ENCODE data around the gene TMEM258.

TMEM258 gene

GRCh38 chr11:61828629-61829407, 36.4 kb upstream of the TMEM258 start:
- H2BK12ac ChIP-seq (ENCODE audit: low read length) = no peak overlapping the region
- H2AFZ ChIP-seq (ENCODE audit: low read length) = peak overlapping the region; percentile 78
- H2AK5ac ChIP-seq (ENCODE audit: low read depth, low read length) = peak overlapping the region; percentile 100
- peaks cover 12% of the 10 kb centered on the region for H3K79me1 ChIP-seq (ENCODE audit: low read depth, low read length)
- H4K91ac ChIP-seq (ENCODE audit: low read depth, low read length, poor library complexity) = peak overlapping the region; percentile 98
- peak overlapping the region; percentile 95 for H3K14ac ChIP-seq (ENCODE audit: low read length)
- peak overlapping the region; percentile 100 for H2BK5ac ChIP-seq (ENCODE audit: low read length)
- no peaks in the 10 kb centered on the region for H3K9me3 ChIP-seq (replicated peaks in 1 of 2; ENCODE audit: control insufficient read depth in 2 of 2, insufficient read depth in 1 of 2, low read depth in 1 of 2, low read length in 2 of 2)
- peak overlapping the region; percentile 78 for H3K4me2 ChIP-seq (ENCODE audit: insufficient read depth, low read length, poor library complexity, severe bottlenecking)
- H3K4ac ChIP-seq (ENCODE audit: low read length) = peak overlapping the region; percentile 99
- H3K4me1 ChIP-seq (ENCODE audit: control insufficient read depth in 2 of 2, insufficient read depth in 1 of 2, low read depth in 1 of 2, low read length in 2 of 2) = peaks cover 36 to 51% of the 10 kb centered on the region in 2 donors
- peak overlapping the region; percentile 100 for H3K9ac ChIP-seq (ENCODE audit: low read depth, low read length, poor library complexity)
- peak overlapping the region; percentile 100 for H3K27ac ChIP-seq (replicated peaks; ENCODE audit: low read length)
- H4K8ac ChIP-seq (ENCODE audit: low read depth, low read length) = no peak overlapping the region
- no peaks in the 10 kb centered on the region for H3K27me3 ChIP-seq (ENCODE audit: control insufficient read depth in 3 of 3, insufficient read depth in 3 of 3, low read depth in 1 of 3, low read length in 3 of 3)
- H3K18ac ChIP-seq (ENCODE audit: low read length) = peak overlapping the region; percentile 100
- no CpG with 5 or more reads among the region's 55 CpGs for WGBS, 2 donors (ENCODE audit: extremely low coverage in 2 of 2, insufficient read length in 2 of 2, insufficient replicate concordance in 1 of 2)
- H3K23ac ChIP-seq (ENCODE audit: low read depth, low read length, poor library complexity) = peak overlapping the region; percentile 97
- H3K4me3 ChIP-seq (ENCODE audit: low read length in 2 of 2) = peak overlapping the region; percentile 88 to 100
- H2BK120ac ChIP-seq (ENCODE audit: low read depth, low read length) = peak overlapping the region; percentile 95
- H3K36me3 ChIP-seq (replicated peaks in 1 of 2; ENCODE audit: control insufficient read depth in 2 of 2, insufficient read depth in 2 of 2, low read length in 2 of 2) = peaks cover 24 to 48% of the 10 kb centered on the region in 2 donors
- H2BK15ac ChIP-seq (ENCODE audit: low read length) = peak overlapping the region; percentile 95
- DNase-seq (ENCODE audit: low spot score) = peak; percentile 57

- Histone ChIP-seq H3K23ac (ENCODE audit: low read depth, low read length, poor library complexity) (peak overlapping the region; percentile 97), H3K27me3 (ENCODE audit: control insufficient read depth in 3 of 3, insufficient read depth in 3 of 3, low read depth in 1 of 3, low read length in 3 of 3) (no peaks in the 10 kb centered on the region), H3K4me1 (ENCODE audit: control insufficient read depth in 2 of 2, insufficient read depth in 1 of 2, low read depth in 1 of 2, low read length in 2 of 2) (peaks cover 32 to 46% of the 10 kb centered on the region in 2 donors), H3K9ac (ENCODE audit: low read depth, low read length, poor library complexity) (peak overlapping the region; percentile 100), H3K4me2 (ENCODE audit: insufficient read depth, low read length, poor library complexity, severe bottlenecking) (peak overlapping the region; percentile 78), H2AFZ (ENCODE audit: low read length) (peak overlapping the region; percentile 78), H2AK5ac (ENCODE audit: low read depth, low read length) (peak overlapping the region; percentile 100), H4K91ac (ENCODE audit: low read depth, low read length, poor library complexity) (peak overlapping the region; percentile 98), H3K4me3 (ENCODE audit: low read length in 2 of 2) (peak overlapping the region; percentile 88 to 100), H2BK5ac (ENCODE audit: low read length) (peak overlapping the region; percentile 100), H2BK12ac (ENCODE audit: low read length) (peak overlapping the region; percentile 82), H3K4ac (ENCODE audit: low read length) (peak overlapping the region; percentile 99), H2BK15ac (ENCODE audit: low read length) (peak overlapping the region; percentile 95), H3K36me3 (replicated peaks in 1 of 2; ENCODE audit: control insufficient read depth in 2 of 2, insufficient read depth in 2 of 2, low read length in 2 of 2) (peaks cover 22 to 46% of the 10 kb centered on the region in 2 donors), H3K27ac (replicated peaks; ENCODE audit: low read length) (peak overlapping the region; percentile 100), H4K8ac (ENCODE audit: low read depth, low read length) (no peak overlapping the region), H3K14ac (ENCODE audit: low read length) (peak overlapping the region; percentile 99), H3K9me3 (replicated peaks in 1 of 2; ENCODE audit: control insufficient read depth in 2 of 2, insufficient read depth in 1 of 2, low read depth in 1 of 2, low read length in 2 of 2) (no peaks in the 10 kb centered on the region), H3K79me1 (ENCODE audit: low read depth, low read length) (peaks cover 8% of the 10 kb centered on the region), H3K18ac (ENCODE audit: low read length) (peak overlapping the region; percentile 100), H2BK120ac (ENCODE audit: low read depth, low read length) (peak overlapping the region; percentile 95)
- WGBS, 2 donors (ENCODE audit: extremely low coverage in 2 of 2, insufficient read length in 2 of 2, insufficient replicate concordance in 1 of 2) = no CpG with 5 or more reads among the region's 16 CpGs
- DNase-seq (ENCODE audit: low spot score) = no peak
Measured at GRCh38 chr11:61828379-61828628, 35.9 kb upstream of the TMEM258 start.

- H3K18ac ChIP-seq (ENCODE audit: low read length) = peak within 1 kb of the TSS; percentile 100
- WGBS, 2 donors (ENCODE audit: extremely low coverage in 2 of 2, insufficient read length in 2 of 2, insufficient replicate concordance in 1 of 2) = no CpG with 5 or more reads among the region's 83 CpGs
- peaks cover 21 to 46% of the 10 kb centered on the region in 2 donors for H3K36me3 ChIP-seq (replicated peaks in 1 of 2; ENCODE audit: control insufficient read depth in 2 of 2, insufficient read depth in 2 of 2, low read length in 2 of 2)
Measured at GRCh38 chr11:61827571-61828378, 35.4 kb upstream of the TMEM258 start, which contains the start of gene FADS2. Gene FADS2, plus strand, starts transcription at chr11:61828300. Its CDS starts 91 bp downstream, at chr11:61828391.

More at GRCh38 chr11:61827571-61828378, 35.4 kb upstream of the TMEM258 start, which contains the start of gene FADS2:
- Histone ChIP-seq H3K4me1 (ENCODE audit: control insufficient read depth in 2 of 2, insufficient read depth in 1 of 2, low read depth in 1 of 2, low read length in 2 of 2) (peaks cover 28 to 42% of the 10 kb centered on the region in 2 donors), H3K79me1 (ENCODE audit: low read depth, low read length) (peaks cover 7% of the 10 kb centered on the region), H4K8ac (ENCODE audit: low read depth, low read length) (no peak within 1 kb of the TSS), H3K27me3 (ENCODE audit: control insufficient read depth in 3 of 3, insufficient read depth in 3 of 3, low read depth in 1 of 3, low read length in 3 of 3) (no peaks in the 10 kb centered on the region), H3K9me3 (replicated peaks in 1 of 2; ENCODE audit: control insufficient read depth in 2 of 2, insufficient read depth in 1 of 2, low read depth in 1 of 2, low read length in 2 of 2) (no peaks in the 10 kb centered on the region), H3K4me2 (ENCODE audit: insufficient read depth, low read length, poor library complexity, severe bottlenecking) (peak within 1 kb of the TSS; percentile 78), H4K91ac (ENCODE audit: low read depth, low read length, poor library complexity) (peak within 1 kb of the TSS; percentile 98), H2BK12ac (ENCODE audit: low read length) (peak within 1 kb of the TSS; percentile 82), H3K4me3 (ENCODE audit: low read length in 2 of 2) (peak within 1 kb of the TSS; percentile 88 to 100), H2AFZ (ENCODE audit: low read length) (peak within 1 kb of the TSS; percentile 78), H3K23ac (ENCODE audit: low read depth, low read length, poor library complexity) (peak within 1 kb of the TSS; percentile 97), H3K9ac (ENCODE audit: low read depth, low read length, poor library complexity) (peak within 1 kb of the TSS; percentile 100), H3K14ac (ENCODE audit: low read length) (peak within 1 kb of the TSS; percentile 99), H3K4ac (ENCODE audit: low read length) (peak within 1 kb of the TSS; percentile 99), H2AK5ac (ENCODE audit: low read depth, low read length) (peak within 1 kb of the TSS; percentile 100), H3K27ac (replicated peaks; ENCODE audit: low read length) (peak within 1 kb of the TSS; percentile 100), H2BK5ac (ENCODE audit: low read length) (peak within 1 kb of the TSS; percentile 100), H2BK15ac (ENCODE audit: low read length) (peak within 1 kb of the TSS; percentile 95), H2BK120ac (ENCODE audit: low read depth, low read length) (peak within 1 kb of the TSS; percentile 95)
- peak; percentile 94 for DNase-seq (ENCODE audit: low spot score)

Data from neuronal stem cell (in vitro differentiated cells).